Umbilical cord (tissue), 2 donors: ENCODE measurements around the gene SAPCD1. TPM values are rescaled to one million over a fixed set of nuclear protein-coding genes. Genes with fewer than 3 reads are reported as not detected.
A peak's percentile ranks its signal among the peaks of the same experiment; 100 is the strongest.

Source experiments
- DNase-seq: peaks from one replicate; pipeline ENCODE4 v3.0.0-alpha.2; 2015; ENCODE audit warnings: low spot score
- total RNA-seq: library from RNA; depleted of rRNA; stranded (reverse); fragments of >200 nt; gene quantifications from one replicate; pipeline ENCODE4 v1.2.3, GENCODE V29; 2014; ENCODE audit warnings: low replicate concordance; ENCODE audit not compliant: insufficient read depth

Gene SAPCD1
- total RNA-seq, 1 donor from 2014 or later: not detected

- no peak for DNase-seq
Observed at GRCh38 chr6:31750411-31751022, 11.9 kb upstream of the SAPCD1 start.

GRCh38 chr6:31752739-31753319, 9.6 kb upstream of the SAPCD1 start:
- DNase-seq: no peak

- no peak for DNase-seq
Observed at GRCh38 chr6:31758281-31758680, 4.2 kb upstream of the SAPCD1 start.

DNA sequence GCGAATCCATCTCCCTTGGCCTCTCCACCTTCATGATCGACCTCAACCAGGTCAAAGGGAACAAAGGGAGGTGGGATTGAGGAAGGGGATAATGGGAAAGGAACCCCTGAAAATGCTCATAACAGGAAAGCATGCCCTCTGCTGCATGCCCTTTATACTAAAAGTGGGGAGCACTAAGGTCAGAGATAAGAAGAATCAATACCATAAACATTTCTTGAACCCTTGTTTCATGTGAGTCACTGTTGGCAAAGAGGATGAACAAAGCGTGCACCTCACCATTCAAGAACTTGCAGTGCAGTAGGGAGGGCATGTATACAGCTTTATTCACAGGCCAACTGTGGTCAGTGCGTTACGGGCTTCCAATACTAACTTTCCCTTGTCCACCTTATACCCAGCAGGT, 1.7 kb upstream of the SAPCD1 start:
- DNase-seq: no peak

DNA sequence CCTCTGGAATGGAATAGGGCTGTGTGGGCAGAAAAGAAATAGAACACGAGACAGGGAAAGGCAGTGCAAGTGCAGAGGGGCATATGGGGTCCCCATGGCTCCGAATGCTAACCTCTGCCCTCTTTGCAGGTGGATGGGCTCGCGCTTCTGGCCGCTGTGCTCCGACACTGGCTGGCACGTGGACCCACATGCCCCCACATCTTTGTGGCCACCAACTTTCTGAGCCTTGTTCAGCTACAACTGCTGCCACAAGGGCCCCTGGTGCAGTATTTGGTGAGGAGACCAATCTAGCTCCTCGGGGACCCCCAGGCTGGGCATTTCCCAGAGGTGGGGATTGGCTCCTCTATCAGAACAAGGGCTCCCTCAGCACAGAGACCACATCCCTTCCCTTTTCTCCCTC, 1.1 kb upstream of the SAPCD1 start:
- DNase-seq: no peak

GRCh38 chr6:31762878-31763618, 592 bp downstream of the SAPCD1 start:
- peak; percentile 15 for DNase-seq

GRCh38 chr6:31763619-31763940, 1.1 kb downstream of the SAPCD1 start:
- DNase-seq: peak; percentile 88

DNA sequence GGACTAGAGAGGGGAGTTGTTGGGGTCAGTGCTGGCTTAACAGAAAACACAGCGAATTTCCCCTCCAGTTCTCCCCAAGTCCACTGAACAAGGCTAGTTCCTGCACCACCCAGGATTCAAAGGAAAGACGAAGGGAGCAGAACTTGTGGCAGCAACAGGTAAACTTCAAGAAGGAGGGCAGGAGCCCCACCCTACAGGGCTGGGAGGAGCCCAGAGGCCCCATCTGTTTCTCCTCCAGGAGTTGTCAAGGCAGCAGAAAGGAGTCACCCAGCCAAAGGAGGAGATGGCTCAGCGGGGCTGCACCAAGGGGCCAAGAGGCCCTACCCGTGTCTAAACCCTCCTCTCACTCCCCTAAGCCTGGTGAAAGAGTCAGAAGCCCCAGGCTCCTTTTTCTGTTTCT, 1.7 kb downstream of the SAPCD1 start:
- peak; percentile 55 for DNase-seq

DNA sequence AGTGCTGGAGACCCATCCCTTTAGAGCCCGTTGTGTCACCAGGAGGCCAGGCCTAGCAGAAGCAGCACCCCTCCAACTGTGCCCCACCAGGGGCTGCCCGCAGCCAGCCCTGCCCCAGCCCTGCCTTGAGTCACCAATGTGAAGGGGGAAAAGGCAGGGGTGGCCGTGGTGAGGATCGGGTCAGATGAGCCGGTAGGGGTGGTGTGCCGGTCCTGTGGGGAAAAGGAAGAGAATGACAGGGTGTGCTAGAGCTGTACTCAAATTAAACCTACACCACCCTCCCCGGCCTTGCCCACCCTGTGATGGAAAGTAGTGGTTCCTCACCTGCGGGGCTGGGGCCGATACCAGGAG, 3.1 kb downstream of the SAPCD1 start:
- DNase-seq: no peak

- peak; percentile 44 for DNase-seq
Observed at GRCh38 chr6:31765910-31766794, 3.7 kb downstream of the SAPCD1 start.

DNA sequence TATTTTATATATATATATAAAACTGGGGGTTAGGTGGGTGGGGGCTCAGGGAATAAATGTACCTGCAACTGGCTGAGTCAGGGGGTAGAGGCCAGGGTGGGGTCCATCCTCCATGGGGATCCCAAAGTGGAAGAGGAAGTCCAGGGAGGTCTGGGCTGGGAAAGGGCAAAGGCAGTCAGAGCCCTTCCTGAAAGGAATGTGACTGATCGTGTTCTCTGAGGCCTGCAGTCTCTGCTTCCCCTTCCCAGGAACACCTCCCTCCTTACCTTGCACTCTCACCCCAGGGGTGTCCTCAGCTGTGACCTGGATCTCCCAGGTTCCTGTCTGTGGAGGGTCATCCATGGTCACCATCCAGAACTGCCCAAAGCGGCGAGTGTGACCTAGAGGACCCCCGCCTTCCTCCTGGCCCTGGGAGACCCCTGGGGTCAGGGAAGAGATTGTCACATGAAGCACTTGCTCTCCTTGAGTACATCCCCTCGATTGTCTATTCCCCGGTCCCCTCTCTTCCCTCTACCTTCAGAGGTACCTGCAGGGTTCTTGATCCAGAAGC, 4.7 kb downstream of the SAPCD1 start:
- no peak for DNase-seq

- no peak for DNase-seq
Observed at GRCh38 chr6:31768363-31769257, 6.2 kb downstream of the SAPCD1 start.

DNA sequence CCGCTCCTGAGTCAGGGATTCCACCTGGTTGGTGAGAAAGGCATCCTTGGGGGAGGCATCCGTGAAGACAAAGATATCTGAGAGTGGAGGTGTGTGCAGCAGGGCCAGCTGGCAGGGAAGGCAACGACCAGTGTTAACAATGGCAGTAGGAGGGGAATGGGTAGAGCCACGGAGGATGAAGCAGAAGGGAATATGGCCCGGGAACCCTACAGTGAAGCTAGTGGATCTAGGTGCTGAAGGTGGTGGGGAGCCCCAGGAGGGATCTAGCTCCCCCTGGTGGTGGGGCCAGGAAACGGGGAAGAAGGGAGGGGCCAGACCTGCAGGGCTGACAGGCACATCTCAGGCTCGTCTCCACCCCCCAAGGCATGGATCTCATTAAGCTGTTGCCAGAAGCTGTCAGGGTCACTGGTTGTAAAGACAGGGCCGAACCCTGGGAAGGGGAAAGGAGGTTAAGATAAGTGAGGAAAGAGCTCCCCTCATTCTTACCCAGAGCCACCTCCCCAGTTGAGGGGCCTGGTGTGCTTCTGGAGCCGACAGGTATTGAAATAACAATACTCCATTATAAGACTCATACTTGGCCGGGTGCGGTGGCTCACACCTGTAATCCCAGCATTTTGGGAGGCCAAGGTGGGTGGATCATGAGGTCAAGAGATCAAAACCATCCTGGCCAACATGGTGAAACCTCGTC, 7.4 kb downstream of the SAPCD1 start:
- DNase-seq: no peak

DNA sequence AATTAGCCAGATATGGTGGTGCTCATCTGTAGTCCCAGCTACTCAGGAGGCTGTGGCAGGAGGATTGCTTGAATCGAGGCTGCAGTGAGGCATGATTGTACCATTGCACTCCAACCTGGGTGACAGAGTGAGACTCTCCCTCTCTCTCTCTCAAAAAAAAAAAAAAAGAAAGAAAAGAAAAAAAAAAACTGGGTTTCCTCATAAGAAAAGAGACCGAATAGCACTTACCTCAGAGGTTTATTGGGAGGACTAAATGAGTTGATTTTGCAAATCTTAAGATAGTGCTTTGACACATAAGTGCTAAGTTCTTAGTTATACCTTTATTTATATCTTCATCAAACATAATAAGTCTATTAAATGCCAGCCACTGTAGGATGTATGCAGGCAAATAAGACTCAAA, 8.4 kb downstream of the SAPCD1 start:
- no peak for DNase-seq

- DNase-seq: no peak
Observed at GRCh38 chr6:31771992-31772358, 9.5 kb downstream of the SAPCD1 start.

DNA sequence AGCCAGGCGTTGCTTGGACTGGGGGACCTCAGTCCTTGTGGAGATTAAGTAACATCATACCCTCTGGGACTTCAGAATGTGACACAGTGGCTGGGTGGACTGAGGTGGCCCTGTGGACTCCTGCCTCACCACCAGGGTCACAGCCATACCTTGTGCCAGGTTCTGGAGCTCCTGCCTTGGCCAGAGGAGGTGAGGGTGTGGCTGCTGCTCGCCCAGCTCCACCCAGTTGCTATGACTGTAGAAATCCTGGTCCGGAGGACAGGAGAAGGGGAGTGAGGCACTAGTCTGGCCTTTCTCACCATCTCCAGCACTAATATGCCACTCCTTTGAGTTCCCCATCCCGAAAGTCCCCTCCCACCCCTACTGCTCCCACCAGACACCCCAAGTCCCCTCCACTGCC, 12.7 kb downstream of the SAPCD1 start:
- DNase-seq: no peak

- no peak for DNase-seq
Observed at GRCh38 chr6:31775633-31776484, 13.4 kb downstream of the SAPCD1 start.

- DNase-seq: no peak
Observed at GRCh38 chr6:31776485-31776988, 14.1 kb downstream of the SAPCD1 start.

- peak; percentile 60 for DNase-seq
Observed at GRCh38 chr6:31776989-31777666, 14.7 kb downstream of the SAPCD1 start, which contains the start of gene VWA7. VWA7 (minus strand) TSS chr6:31777328; CDS start chr6:31776779, 549 bp downstream.
